GM19467 (cell line): ENCODE results near the gene SGSM1.

ENCODE experiments used
- ATAC-seq: cut with Tn5 transposase; IDR thresholded peaks from one replicate; pipeline ENCODE4 v1.9.1; 2021; ENCODE audit warnings: mild to moderate bottlenecking, moderate library complexity; ENCODE audit not compliant: unreplicated experiment

The SGSM1 gene, protein sequence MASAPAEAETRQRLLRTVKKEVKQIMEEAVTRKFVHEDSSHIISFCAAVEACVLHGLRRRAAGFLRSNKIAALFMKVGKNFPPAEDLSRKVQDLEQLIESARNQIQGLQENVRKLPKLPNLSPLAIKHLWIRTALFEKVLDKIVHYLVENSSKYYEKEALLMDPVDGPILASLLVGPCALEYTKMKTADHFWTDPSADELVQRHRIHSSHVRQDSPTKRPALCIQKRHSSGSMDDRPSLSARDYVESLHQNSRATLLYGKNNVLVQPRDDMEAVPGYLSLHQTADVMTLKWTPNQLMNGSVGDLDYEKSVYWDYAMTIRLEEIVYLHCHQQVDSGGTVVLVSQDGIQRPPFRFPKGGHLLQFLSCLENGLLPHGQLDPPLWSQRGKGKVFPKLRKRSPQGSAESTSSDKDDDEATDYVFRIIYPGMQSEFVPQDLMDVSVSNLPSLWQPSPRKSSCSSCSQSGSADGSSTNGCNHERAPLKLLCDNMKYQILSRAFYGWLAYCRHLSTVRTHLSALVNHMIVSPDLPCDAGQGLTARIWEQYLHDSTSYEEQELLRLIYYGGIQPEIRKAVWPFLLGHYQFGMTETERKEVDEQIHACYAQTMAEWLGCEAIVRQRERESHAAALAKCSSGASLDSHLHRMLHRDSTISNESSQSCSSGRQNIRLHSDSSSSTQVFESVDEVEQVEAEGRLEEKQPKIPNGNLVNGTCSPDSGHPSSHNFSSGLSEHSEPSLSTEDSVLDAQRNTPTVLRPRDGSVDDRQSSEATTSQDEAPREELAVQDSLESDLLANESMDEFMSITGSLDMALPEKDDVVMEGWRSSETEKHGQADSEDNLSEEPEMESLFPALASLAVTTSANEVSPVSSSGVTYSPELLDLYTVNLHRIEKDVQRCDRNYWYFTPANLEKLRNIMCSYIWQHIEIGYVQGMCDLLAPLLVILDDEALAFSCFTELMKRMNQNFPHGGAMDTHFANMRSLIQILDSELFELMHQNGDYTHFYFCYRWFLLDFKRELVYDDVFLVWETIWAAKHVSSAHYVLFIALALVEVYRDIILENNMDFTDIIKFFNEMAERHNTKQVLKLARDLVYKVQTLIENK

DNA sequence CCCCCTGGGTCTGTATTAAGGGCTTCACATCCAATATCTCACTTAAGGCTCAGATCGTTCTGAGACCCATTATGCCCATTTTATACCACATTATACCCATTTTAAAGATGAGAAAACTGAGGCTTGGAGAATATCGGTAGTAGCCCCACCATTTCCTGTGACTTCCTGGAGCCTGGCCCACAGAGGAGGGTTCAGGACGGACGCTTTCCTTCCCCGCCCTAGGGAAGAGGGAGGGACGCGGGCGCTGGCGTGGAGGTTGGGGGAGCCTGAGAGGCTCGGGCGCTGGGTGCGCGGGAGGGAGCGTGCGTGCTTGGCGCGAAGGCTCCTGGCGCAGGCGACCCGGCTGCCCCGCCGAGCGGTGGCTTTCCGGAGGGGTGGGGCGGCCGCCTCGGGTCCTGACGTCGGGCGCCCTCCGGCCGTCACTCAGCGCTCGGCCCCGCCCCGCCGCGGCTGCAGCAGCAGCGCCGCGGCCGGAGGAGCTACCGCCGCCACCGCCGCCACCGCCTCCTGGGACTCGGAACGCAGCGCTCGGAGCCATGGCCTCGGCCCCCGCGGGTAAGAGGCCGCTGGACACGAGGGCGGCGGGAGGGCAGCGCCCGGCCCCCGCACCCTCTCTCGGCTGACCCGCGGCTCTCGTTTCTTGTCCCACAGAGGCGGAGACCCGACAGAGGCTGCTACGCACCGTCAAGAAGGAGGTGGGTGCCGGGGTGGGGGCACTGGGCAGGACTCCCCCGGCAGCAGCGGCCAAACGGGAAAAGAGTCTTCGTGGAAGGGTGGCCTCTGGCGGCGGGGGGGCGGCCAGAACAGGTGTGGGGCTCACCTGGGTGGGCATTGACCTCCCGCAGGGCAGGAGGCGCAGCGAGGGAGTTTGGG is at the start of gene SGSM1:
Gene SGSM1 (plus strand): TSS at position 422 of the 873 bp plus-strand sequence. CDS start 115 bp downstream, at position 537.
- no peak for ATAC-seq

DNA sequence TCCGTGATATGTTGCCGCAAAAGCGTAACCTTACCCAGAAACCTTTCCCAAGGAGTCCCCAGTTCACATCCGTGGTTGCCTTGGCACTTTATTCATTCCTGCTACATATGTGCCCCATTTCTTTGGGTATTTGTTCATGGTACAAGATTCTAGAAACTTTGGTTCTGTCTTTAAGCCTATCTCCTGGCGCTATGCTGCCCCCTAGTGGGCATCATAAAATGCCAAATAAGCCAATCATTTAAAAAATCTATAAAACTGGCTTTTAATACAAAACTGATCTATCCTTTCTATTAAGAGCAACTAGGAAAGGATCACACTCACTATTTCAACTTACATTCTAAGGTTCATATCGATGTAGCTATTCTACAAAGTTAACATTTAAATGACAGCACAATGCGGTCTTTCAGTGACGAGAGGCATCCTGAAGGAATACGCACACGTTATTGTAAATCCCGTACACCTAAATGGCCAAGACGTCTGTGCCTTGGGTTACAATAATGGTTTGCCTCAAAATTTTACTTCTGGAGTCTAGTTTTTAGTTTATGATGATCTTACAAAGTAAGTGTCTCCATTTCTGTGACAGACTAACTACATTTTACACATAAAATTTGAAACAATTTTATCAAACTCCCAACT is 47.7 kb upstream of the SGSM1 start:
- no peak for ATAC-seq

DNA sequence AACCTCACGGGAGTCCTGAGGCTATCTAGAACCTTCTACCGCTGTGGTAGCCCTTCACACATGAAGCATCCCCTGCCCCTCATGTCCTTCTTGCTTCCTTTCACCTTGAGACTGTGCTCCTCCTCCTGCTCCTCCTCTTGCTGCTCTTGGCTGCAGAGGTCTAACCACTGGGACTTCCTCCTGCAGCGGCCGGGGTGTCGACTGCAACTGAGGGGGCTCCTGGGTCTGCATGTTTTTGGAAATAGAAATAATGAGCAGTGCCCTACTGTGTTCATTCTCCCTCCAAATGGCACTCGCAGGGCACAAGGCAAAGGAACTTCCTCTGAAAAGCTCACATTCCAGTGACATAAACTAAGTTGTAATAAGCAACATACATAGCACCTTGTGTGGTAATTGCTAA is 46.2 kb upstream of the SGSM1 start:
- ATAC-seq, result no peak

DNA sequence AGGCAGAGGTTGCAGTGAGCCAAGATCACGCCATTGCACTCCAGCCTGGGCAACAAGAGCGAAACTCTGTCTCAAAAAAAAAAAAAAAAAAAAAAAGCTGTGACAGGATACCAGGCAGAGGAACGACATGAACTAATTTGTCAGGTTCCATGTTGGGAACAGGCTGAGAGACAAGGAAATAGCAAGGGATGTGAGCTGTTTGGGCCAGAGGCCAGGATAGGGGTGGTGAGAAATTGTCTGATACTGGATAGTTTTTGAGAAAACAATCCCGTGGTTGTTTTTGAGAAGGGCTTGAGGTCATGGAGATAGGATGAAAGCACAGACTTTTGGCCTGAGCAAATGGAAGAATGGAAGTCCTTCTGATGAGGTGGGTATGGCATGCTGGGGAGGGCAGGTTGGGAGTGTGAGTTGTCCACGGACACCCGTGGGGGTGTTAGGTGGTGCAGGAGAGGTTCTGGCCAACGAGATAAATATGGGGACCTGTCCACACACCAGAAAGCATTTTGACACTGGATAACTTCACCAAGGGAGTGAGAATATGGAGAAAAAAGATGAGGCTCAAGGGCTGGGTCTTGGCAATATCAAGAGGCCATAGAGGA is 45.2 kb upstream of the SGSM1 start:
- ATAC-seq, result no peak

DNA sequence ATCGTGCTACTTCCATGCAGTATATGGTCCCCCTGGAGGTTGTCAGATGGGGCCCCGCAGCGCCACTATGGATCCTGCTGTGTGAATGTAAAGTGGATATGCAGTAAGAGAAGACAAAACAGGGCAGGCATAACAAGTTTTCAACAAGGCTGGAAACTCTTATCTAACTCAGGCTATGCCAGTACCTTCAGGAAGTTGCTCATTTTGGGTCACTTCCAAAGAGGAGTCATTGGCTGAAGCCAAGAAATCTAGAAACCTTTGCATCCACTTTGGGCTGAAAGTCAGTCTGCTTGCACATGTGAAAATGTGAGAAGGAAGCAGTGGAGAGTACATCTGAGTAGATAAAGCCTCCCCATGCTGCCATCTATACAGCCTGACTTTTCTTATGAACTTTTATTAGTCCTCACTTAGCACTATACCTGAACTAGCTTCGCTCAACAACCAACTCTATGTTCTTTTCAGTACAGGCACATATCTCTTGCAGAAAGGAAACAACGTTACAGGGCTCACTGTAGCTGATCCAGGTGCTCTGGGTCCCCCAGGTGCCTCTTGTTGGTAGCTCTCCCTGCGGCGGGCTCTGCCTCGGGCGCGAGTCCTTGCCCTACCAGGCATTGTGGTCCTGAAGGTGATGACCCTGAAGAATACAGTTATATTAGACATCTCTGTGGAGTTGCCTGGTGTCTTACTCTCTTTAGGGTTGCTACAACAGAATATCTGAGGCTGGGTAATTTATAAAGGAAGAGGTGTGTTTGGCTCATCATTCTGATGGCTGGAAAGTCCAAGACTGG is 43.9 kb upstream of the SGSM1 start:
- no peak for ATAC-seq

DNA sequence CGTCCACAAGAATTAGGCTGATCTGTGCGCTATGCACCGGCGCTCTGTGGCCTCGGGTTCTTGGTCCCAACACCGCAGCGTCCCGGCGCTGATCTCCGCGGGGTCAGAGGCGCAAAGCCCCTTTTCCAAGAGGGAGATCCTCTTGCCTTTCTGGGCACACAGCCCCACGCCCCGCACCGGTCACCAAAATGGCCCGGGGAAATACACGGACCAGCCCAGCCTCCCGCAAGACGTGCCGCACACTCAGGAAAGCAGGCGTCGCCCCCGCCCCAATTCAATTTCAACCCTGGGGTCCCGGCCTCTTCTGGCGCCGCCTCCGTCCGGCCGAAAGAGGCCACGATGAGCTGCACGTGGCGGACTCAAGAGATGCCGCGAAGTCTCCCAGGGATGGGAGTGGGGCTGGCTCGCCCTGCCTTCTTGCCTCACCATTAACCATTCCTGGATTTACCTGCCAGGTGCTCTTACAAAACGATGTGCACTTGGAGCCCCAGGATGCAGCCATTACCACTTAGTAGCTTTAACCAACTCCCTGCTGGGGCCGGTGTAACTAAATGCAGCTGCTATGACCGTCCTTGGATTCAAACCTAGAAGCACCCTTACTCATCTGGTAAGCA is 42.0 kb upstream of the SGSM1 start:
- ATAC-seq, result no peak

DNA sequence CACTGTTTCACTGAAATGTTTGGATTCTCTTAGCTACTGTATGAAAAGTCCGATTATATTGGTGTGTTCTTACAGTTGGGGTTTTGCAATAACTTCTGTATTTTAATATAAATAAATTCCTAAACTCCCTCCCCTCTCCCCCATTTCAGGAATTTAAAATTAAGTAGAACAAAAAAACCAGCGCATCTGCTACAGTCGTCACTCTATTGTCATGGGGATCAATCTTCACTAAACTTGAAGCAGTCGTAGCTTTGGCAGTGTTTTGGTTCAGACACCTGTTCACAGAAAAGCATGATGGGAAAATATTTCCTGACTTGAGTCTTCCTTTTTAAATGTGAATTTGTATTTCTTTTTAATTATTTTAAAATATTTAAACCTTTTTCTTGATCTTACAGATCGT is 40.8 kb upstream of the SGSM1 start:
- no peak for ATAC-seq

DNA sequence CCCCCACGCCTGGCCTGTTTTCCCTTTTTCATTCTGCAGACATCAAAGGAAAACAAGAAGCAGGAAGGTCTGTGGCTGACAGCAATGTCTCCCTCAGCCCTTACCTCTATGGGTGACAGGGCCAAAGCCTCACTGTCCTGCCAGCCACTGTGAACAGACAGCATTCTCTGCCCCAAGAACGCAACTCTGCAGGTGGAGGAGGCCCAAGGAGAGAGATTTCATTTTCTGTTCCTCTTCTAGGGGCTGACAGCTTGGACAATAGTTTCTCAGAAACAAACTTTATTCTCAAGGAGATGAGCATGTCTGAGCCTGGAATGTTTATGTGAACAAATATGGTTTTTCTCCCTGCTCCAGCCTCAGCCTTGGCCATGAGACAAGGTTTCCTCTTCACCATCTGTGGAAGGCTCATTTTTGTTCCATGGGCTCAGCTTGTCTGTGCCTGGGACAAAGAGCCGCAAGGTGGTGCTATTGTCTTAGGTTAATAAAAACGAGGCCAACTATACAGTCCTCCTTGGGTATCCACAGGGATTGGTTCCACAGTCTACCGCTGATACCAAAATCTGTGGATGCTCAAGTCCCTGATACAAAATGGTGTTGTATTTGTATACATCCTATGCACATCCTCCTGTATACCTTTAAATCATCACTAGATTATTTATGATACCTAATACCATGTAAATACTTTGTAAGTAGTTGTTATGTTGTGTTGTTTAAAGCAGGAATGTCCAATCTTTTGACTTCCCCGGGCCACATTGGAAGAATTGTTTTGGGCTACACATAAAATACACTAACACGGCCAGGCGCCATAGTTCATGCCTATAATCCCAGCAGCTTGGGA is 37.3 kb upstream of the SGSM1 start:
- ATAC-seq, result no peak

DNA sequence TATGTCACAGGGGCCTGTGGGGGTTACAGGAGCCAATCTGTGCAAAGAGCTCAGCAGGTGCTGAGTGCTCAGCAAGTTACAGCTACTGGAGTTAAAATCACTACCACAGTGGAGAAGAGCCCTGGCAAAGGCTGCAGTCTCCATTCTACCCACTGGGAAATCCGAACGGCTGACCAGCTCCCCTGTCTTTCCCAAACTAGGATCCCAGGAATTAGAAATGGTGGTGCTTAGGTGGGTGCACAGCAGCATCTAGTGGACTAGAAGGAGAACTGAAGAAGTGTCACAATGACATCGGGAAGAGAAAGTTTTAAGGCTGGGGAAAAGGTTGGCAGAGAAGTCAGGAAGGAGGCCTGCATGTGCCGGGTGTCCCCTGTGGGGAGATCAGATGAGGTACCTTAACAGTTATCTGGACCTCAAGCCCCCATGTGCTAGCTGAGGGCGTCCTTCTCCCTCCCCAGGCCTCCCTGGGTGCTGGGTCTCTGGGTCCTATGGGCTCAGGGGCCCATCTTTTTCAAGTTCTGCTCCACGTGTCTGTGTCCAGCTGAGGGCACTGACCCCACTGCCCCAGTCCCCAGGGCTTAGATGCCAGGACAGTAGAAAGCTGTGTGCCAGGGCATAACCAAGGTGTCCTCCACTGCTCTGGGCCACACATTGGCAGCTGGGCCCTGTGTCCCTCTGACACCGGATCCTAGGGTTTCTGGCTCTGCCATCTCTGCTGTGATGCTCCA is 33.4 kb upstream of the SGSM1 start:
- no peak for ATAC-seq

DNA sequence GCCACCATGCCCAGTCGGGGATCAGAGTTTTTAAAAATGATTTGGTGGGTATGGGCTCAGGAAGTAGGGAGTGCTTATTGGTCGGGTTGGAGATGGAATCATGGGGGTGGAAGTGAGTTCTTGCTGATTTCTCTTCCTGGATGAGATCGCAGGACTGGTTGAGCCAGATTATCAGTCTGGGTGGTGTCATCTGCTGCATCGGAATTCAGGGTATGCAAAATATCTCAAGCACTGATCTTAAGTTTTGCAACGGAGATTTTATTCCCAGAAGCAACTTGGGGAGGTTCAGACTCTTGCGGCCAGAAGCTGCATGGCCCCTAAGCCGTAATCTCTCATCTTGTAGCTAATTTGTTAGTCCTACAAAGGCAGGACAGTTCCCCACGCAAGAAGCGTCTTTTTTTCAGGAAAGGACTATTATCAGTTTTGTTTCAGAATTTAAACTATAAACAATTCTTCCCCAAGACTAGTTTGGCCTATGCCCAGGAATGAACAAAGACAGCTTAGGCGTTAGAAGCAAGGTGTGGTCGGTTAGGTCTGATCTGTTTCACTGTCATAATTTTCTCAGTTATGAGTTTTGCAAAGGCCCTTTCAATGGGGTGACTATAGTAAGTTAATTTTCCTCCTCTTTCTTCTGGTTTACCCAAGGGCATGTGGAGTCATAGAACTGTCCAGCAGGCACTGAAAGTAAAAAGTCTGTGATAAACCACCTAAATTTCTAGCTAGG is 30.1 kb upstream of the SGSM1 start:
- no peak for ATAC-seq

DNA sequence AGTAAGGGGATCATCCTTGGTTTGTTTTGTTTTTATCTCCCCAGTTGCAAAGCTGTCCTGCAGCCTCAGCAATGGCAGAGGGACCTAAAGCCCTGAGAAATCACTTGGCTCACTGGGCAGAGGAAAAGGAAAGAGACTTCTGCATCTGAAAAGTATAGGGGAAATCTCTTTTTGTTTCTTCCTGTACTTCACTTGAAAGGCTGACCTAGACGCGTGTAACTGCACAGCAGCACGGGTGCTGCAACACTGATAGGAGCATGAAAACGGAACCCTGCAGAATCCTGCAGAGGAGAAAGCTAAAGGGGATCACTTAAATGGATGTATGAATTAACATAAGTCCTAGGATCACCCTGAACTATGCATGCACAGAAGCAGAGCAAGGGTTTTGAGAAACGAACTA is 29.5 kb upstream of the SGSM1 start:
- no peak for ATAC-seq

DNA sequence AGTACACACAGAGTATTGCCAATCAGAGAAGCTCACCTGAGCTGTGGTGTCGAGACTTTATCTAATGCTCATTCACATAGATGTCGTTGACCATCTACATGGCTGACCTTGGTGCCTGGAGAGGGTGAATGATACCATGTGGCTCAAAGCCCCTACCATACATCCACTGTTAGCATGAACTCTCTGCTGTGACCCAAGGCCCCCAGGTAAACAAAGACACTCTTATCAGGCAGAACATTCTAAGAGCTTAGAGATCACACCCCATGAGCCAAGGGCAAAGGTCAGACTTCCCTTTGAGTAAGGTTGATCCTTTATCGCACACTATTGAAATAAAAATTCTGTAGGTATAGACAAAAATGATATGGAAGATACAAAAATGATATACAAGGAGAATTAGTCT is 16.5 kb upstream of the SGSM1 start:
- ATAC-seq, result no peak

DNA sequence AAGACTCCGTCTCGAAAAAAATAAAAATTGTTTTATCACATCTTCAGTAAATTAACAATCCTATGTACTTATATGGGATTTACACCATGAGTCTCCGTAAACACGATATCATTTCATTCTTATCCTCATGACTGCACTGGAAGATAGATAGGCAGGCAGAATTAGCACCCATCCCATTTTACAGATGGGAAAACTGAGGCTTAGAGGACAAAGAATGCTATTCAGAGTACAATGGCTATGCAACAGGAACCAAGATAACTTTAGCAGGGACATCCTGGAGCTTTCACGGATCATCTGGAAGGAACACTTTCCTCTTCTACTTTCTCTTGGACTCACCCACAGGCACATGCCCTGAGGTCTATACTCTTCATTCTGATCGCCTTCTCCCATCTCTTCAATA is 14.6 kb upstream of the SGSM1 start:
- ATAC-seq, result no peak

DNA sequence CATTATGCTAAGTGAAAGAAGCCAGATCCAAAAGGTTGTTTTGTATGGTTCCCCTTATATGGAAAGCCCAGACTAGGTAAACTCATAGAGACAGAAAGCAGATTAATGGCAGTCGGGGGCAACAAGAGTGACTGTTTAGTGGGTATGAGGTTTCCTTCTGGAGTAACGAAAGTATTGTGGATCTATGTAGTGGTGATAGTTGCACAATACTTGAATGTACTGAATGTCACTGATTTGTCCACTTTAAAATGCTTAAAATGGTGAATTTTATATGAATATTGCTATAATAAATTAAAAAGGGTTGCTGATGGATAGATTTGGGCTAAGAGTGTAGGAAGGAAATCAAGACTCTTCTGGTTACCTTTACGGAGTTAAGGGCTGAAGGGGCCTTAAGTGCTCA is 10.0 kb upstream of the SGSM1 start:
- no peak for ATAC-seq

DNA sequence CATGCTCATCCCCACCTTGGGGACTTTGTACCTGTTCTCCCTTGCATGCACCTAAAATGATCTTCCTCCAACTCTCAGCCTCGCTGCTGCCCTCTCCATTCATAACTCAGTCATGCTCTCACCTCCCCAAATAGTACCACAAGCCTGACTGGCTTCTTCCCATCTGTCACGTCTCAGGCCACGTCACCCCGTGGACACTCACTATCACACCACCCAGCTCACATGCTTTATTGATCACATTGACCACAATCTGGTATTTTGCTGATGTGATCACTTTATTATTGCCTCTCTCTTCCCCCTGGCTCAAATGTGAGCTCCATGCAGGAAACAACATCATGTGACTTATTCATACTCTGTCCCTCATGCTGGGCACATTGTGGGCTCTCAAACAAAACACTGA is 9.2 kb upstream of the SGSM1 start:
- ATAC-seq, result no peak

DNA sequence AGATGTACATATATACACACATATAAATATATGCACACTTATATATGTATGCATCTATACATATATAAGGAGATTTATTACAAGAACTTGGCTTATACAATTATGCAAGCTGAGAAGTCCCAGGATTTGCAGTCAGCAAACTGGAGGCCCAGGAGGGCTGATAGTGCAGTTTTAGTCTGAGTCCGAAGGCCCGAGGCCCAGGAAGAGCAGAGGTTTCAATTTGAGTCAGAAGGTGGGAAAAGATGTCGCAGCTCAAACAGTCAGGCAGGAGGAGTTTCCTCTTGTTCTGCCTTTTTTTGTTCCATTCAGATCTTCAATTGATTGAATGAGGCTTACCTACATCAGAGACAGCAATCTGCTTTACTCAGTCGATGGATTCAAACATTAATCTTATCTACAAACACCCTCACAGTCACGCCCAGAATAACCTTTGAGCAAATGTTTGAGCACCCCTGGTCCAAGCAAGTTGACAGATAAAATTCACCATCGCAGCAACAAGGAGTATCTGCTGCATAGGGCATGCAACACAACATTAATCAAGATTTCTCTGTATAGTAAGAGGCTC is 4.0 kb upstream of the SGSM1 start:
- ATAC-seq, result no peak
